GM21528 (cell line): ENCODE data around the gene SCGB1D1.

ENCODE experiments used
- ATAC-seq: cut with Tn5 transposase; IDR thresholded peaks from one replicate; pipeline ENCODE4 v1.9.1; 2021; ENCODE audit warnings: mild to moderate bottlenecking, moderate library complexity; ENCODE audit not compliant: unreplicated experiment, low FRiP score

SCGB1D1 gene

GRCh38 chr11:62190011-62190410, at the start of gene SCGB1D1:
Gene SCGB1D1, plus strand, starts transcription at chr11:62190216. Its CDS starts 69 bp downstream, at chr11:62190285.
- no peak for ATAC-seq

- no peak for ATAC-seq
These were observed 49.5 kb upstream of the SCGB1D1 start for GRCh38 chr11:62140304-62141110.

GRCh38 chr11:62141111-62142042, 48.6 kb upstream of the SCGB1D1 start:
- no peak for ATAC-seq

- no peak for ATAC-seq
These were observed 48.0 kb upstream of the SCGB1D1 start for GRCh38 chr11:62142043-62142375.

GRCh38 chr11:62142921-62143320, 47.1 kb upstream of the SCGB1D1 start:
- no peak for ATAC-seq

GRCh38 chr11:62143727-62144126, 46.3 kb upstream of the SCGB1D1 start:
- no peak for ATAC-seq

- ATAC-seq, result no peak
These were observed 45.3 kb upstream of the SCGB1D1 start for GRCh38 chr11:62144641-62145255.

- no peak for ATAC-seq
These were observed 44.6 kb upstream of the SCGB1D1 start for GRCh38 chr11:62145261-62145871.

GRCh38 chr11:62146476-62147200, 43.4 kb upstream of the SCGB1D1 start:
- no peak for ATAC-seq

GRCh38 chr11:62147545-62147944, 42.5 kb upstream of the SCGB1D1 start:
- no peak for ATAC-seq

- no peak for ATAC-seq
These were observed 41.6 kb upstream of the SCGB1D1 start for GRCh38 chr11:62148271-62148980.

- ATAC-seq, result no peak
These were observed 39.8 kb upstream of the SCGB1D1 start for GRCh38 chr11:62149986-62150886.

GRCh38 chr11:62150887-62151736, 38.9 kb upstream of the SCGB1D1 start:
- no peak for ATAC-seq

GRCh38 chr11:62151737-62152102, 38.3 kb upstream of the SCGB1D1 start:
- ATAC-seq, result no peak

GRCh38 chr11:62152245-62153086, 37.5 kb upstream of the SCGB1D1 start:
- ATAC-seq, result no peak

- no peak for ATAC-seq
These were observed 37.0 kb upstream of the SCGB1D1 start for GRCh38 chr11:62153087-62153395.

- no peak for ATAC-seq
These were observed 36.4 kb upstream of the SCGB1D1 start for GRCh38 chr11:62153617-62154016.
